Measurements from ENCODE around the gene HOXD3. TPM values are rescaled to one million over a fixed set of nuclear protein-coding genes. Genes with fewer than 3 reads are reported as not detected.

HOXD3 gene
- total RNA-seq, 2 donors from 2014 or later, result 0.73 to 1.1 TPM

DNA sequence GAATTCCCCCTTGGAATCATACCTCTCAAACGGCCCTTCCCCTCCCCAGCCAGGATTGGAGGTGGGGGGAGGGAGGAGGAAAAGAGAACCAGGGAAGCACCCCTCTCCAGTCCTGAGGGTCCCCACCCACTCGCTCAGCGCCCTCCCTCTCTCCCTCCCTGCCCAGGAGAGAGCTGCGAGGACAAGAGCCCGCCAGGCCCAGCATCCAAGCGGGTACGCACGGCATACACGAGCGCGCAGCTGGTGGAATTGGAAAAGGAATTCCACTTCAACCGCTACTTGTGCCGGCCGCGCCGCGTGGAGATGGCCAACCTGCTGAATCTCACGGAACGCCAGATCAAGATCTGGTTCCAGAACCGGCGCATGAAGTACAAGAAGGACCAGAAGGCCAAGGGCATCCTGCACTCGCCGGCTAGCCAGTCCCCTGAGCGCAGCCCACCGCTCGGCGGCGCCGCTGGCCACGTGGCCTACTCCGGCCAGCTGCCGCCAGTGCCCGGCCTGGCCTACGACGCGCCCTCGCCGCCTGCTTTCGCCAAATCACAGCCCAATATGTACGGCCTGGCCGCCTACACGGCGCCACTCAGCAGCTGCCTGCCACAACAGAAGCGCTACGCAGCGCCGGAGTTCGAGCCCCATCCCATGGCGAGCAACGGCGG, 14.4 kb downstream of the HOXD3 start:
- DNase-seq (no peak), ATAC-seq (peak in 1 of 2 donors; percentile 19)
- intact Hi-C loops (cut with DNase I), result no loop called here

DNA sequence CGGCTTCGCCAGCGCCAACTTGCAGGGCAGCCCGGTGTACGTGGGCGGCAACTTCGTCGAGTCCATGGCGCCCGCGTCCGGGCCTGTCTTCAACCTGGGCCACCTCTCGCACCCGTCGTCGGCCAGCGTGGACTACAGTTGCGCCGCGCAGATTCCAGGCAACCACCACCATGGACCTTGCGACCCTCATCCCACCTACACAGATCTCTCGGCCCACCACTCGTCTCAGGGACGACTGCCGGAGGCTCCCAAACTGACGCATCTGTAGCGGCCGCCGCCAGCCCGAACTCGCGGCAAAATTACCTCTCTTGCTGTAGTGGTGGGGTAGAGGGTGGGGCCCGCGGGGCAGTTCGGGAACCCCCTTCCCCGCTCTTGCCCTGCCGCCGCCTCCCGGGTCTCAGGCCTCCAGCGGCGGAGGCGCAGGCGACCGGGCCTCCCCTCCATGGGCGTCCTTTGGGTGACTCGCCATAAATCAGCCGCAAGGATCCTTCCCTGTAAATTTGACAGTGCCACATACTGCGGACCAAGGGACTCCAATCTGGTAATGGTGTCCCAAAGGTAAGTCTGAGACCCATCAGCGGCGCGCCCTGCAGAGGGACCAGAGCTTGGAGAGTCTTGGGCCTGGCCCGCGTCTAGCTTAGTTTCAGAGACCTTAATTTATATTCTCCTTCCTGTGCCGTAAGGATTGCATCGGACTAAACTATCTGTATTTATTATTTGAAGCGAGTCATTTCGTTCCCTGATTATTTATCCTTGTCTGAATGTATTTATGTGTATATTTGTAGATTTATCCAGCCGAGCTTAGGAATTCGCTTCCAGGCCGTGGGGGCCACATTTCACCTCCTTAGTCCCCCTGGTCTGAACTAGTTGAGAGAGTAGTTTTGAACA, 15.1 kb downstream of the HOXD3 start:
- intact Hi-C loops (cut with DNase I), result no loop called here
- ATAC-seq, result no peak
- DNase-seq, result no peak

DNA sequence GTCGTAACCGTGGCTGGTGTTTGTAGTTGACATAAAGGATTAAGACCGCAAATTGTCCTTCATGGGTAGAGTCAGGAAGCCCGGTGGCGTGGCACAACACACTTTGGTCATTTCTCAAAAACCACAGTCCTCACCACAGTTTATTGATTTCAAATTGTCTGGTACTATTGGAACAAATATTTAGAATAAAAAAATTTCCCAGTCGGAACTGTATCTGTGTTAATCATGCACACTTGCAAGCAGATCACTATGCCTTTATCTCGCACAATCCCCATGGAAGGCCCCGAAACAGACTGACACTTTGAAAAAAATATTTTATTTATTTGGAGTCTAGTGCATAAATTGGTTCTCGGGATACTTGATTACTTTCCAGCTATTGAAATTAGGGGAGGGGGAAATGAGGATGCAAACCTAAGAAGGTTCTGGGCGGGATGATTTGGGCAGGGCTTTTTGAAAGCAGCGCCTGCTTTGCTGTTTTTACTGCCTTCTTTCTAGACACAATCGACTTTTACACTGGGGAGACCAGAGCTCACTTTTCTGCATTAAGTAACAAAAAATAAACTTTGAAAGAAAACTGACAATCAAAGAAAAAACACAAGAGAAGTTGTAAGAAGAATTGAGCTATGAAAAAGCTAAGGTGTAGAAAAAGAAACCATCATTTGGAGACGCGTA, 15.9 kb downstream of the HOXD3 start:
- ATAC-seq (no peak), DNase-seq (no peak)
- intact Hi-C loops (cut with DNase I), result no loop called here

DNA sequence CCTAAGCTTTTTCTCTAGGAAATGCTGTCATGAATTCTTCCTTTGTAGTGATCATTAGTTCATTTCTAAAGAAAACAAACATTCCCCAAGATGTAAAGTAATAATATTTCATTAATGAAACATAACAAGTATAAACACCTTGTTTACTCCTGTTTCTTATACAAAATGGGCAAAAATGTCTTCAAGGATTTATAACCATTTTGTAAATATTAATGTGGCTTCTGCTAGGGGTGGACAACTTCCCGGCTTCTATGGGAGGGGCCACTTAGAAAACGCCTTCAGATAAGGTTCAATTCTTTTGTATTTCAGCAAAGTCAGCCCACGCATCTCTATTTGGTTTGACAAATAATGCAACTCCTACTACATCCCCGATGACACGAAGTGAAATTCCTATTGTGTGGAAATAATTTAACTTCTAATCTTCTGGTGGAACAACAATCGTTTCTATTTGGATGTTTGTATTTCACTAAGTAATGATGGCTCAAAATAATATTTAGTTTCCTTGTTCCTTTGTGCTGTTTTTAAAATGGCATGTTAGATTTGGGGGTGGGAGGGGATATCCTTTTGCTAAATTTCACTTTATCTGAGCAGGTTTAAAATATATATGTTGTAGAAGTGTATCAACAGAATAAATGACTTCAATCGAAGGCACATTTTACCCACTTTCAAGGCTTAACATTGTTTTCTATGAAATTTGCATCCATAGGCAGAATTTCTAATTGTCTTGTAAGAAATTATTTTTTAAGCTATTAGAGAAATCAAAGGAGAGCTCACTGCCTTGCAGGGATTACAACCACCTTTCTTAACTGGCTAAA, 16.7 kb downstream of the HOXD3 start:
- no peak for ATAC-seq
- intact Hi-C loops (cut with DNase I), result no loop called here
- DNase-seq, result no peak

DNA sequence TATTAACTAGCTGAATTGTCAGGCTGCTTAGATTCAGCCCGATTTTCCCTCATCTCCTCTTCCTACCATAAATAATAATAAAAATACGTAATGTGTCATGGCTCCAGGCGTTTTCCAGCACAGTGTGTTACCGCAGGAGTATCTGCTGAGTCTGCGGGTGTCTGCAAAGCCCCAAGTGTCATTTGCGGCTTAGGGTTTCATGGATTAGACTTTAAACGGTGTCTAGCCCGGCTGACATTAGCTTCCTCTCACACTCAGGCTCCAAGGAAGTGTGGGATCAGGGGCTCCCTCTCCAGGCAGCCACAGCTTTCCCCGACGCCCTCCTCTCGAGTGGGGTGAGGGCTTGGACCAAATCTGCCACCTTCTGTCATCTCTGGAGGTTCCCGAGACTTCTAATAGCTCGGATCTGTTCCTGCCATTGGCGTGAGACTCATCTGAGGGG, 17.3 kb downstream of the HOXD3 start:
- intact Hi-C loops (cut with DNase I), result no loop called here
- DNase-seq (no peak), ATAC-seq (no peak)

DNA sequence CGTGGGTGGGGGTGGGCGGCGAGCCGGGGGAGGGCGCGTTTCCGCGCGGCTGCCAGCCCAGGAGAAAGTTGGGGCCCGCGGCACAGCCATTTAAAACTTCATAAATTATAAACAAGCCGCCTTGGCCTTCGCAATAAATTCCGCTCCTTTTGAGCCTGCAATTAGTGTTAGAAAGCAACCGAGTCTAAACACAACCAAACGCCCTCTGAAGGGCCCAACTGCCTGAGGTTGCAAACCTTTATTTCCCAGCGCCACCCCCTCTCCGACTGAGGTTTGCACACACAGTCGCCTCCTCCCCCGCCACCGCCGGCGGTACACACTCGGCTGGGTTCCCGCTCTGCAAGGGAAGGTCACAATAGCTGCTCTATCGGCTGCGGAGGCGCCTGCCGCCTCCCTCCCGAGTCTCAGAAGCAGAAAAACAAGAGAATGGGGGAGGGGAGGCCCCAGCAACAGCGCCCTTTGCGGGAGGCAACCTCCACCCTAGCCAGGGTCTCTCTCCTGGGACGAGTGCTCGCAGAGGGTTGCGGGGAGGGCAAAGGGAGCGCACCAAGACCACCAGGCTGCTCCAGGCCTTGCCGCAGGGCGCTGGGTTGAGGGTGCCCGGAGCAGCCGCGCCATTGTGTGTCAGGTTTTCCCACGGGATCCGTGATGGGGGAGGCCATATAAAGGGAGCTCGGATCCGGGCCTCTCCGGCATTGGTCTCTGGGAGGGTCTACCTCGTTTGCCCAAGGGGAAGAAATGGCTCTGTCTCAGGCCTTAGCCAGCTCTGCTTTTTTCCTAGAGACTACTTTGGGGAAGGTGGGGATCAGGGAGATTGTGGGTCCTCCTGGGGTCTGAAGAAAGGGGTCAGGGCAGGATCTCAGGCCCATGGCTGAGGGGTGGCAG, 18.0 kb downstream of the HOXD3 start:
- intact Hi-C loops (cut with DNase I), result no loop called here
- ATAC-seq, result no peak

DNA sequence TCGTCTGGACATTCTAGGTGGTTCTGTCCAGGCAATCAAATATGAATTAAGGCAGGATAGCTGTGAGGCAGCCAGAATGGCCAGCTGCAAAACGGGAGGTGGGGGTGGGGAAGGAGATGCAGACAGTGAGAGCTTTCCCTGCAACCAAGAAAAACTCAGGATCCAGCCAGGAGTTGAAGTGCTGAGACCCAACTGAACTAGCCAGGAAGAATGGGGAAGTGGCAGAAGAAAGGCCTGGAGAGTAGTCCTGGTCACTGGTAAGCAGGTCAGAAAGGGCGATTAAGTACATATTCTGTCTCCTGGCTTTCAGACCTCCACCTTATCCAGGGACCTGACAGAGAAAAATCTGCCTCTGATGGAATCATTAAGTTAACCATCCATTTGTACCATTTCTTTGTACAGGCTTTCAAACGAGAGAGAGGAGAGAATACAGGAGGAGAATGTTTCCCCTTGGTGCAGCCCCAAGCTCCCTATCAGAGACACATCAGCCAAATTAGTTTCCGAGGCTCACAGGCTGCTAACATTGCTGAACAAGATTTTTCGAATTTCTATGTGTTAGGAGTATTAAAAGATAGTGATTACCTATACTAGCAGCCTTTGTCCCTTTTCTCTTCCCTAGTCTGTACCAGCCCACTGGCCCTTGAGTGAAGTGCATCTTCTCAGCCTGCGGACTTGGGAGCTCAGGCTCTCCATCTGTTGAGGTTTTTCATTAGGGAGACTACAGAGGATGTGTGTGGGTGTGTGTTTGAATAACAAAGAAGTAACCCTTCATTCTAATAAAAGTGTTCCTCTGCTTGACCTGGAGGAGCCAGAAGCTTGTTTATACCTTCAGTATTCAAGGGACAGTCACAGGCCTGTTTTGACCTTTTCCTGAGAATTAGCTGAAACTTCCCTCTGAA, 18.9 kb downstream of the HOXD3 start:
- intact Hi-C loops (cut with DNase I), result no loop called here
- no peak for ATAC-seq
- DNase-seq, result no peak

More for the DNA sequence above, 18.0 kb downstream of the HOXD3 start:
- DNase-seq, result no peak

DNA sequence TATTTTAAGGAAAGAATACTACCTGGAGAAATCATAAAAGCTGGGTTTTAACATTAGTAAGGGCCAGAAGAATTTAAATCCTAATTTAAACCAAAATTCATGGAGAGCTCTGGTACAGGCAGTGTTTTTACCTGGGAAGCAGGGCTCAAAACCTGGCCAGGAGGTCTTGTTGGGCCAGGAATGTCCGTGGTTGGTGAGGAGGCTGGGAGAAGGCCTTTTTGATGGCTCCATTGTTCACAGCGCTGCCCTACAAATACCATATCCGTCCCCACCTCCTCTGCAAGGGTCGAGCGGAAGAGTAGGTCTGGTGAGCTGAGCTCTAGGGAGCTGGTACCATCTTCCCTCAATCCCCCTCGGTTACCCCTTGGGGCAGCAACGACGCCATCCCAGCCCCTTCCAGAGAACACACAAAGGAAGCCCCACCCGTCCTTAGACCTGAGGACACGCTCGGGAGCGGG, 20.5 kb downstream of the HOXD3 start:
- intact Hi-C loops (cut with DNase I), result no loop called here
- no peak for DNase-seq
- peak in 1 of 2 donors; percentile 22 for ATAC-seq

DNA sequence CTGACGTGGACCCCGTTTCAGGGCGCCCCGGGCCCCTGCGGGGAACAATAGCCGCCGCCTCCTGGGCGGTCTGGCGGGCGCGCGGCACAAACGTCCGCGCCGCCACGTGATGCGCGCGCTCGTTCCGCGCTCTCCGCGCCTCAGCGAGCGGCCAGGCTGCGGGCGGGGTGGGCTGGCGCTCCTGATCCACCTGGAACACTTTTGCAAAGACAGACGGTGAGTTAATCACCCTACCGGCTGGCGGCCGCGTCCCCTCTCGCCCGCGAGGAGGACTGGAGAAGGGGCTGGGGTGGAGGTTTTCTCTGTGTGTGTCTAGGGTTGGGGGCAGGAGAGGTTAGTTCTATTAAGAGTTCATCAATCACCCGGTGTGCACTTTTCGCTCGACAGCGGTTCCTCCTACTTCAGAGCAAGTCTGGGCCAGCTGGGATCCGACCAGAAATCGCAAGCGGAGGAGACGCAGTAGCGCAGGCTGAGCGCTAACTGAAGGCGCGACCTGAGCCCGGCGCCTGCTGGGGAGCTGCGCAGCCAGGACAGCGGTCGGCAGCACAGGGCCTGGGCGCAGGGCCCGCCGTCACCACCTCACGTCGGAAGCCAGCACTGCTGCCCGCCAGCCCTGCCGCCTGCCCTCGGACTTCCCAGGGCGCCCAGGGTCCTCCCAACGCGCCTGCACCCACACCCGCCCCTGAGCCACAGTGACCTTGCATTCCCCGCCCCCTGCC, 21.1 kb downstream of the HOXD3 start:
- ATAC-seq, result peak in 1 of 2 donors; percentile 48
- intact Hi-C loops (cut with DNase I), result no loop called here

DNA sequence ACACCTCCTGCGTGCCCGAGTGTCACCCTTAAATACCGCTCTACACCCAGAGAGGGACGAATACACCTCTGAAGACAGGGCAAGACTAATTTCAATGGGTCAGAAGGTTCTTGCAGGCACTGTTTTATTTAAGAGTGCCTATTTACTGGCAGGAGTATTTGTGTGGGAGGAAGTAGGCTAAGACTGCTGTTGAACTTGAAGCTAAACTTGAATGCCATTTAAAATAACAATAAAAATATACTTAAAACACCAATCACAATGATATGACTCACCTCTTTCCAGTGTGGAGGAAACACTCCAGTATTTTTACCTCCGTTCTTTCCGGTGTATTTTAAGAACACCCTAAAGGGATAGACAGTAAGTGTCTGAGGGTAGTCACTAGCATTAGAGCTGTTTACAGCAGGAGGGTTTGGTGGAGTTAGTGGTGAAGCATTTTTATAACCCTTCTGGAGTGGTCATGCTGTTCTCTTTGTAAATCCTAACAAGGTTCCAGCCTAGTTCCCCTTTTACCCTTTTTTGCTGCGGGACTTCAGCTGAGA, 21.7 kb downstream of the HOXD3 start:
- ATAC-seq, result no peak
- intact Hi-C loops (cut with DNase I), result no loop called here
- no peak for DNase-seq

More for the DNA sequence above, 21.1 kb downstream of the HOXD3 start:
- DNase-seq, result no peak

DNA sequence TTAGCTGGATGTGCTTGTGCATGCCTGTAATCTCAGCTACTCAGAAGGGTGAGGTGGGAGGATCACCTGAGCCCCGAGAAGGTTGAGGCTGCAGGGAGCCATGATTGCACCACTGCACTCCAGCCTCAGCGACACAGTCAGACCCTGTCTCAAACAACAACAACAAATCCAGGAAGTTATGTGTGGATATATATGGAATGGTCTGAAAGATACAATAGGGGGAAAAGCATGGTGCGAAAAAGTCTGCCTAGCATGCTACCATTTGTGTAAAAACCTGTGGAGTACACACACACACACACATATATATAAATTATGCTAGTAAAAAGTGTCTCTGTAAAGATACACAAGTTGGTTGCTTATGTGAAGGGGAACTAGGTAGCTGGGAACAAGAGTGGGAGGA, 24.4 kb downstream of the HOXD3 start:
- intact Hi-C loops (cut with DNase I), result no loop called here
- no peak for ATAC-seq
- DNase-seq, result no peak

DNA sequence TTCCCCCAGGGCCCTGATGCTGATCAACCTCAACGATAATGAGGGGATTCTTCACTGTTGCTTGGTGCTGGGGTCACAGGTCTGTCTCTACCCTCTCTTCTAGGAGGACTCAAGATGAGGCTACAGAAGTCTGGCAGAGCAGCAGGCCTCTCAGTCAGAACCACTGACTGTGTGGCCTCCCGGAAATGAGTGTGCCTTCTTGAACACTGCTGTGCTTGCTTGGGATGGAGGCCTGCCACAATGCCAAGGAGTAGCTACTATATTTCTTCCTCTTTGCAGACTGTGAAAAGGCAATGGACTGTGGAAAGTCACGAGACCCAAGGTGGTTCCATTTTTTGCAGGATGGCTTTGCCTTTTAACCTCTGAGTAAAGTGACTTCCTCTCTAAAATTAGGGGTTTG, 25.6 kb downstream of the HOXD3 start:
- no peak for ATAC-seq
- intact Hi-C loops (cut with DNase I), result no loop called here
- no peak for DNase-seq

DNA sequence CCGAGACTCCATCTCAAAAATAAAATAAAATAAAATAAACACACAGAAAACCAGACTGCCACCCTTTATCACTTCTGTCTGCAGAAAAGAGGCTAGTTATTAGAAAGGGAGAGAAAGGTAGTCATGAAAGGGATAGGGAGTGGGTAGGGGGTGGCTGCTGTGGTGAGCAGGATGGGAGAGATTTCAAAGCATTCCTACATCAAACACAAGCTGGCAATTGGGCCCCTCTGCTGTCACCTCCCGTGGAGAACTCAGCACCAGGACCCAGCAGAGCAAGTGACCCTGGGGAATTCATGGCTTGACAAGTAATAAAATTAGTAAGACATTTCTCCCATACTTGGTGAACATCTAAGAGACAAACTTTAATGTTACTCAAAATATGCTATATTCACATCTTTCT, 27.6 kb downstream of the HOXD3 start:
- intact Hi-C loops (cut with DNase I), result no loop called here
- DNase-seq (no peak), ATAC-seq (no peak)

DNA sequence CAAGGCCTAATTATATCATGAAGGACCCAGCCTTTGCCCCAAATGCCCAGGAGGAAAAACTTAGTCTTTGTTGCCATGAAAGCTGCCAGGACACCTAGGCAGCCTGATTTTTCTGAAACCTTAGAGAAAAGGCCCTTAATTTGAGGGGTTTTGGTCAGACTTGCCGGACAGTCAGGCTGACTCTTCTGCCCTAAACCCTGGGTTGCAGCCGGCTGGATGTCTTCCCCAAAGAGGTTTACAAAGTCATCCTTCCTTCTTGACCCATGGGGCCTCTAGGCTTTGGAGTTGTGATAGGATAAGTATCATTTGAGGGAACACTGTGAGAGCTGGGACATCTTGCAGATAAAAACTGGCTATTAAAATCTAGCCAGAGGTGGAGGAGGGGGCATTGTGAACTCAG, 28.9 kb downstream of the HOXD3 start:
- intact Hi-C loops (cut with DNase I), result no loop called here
- DNase-seq (no peak), ATAC-seq (no peak)

DNA sequence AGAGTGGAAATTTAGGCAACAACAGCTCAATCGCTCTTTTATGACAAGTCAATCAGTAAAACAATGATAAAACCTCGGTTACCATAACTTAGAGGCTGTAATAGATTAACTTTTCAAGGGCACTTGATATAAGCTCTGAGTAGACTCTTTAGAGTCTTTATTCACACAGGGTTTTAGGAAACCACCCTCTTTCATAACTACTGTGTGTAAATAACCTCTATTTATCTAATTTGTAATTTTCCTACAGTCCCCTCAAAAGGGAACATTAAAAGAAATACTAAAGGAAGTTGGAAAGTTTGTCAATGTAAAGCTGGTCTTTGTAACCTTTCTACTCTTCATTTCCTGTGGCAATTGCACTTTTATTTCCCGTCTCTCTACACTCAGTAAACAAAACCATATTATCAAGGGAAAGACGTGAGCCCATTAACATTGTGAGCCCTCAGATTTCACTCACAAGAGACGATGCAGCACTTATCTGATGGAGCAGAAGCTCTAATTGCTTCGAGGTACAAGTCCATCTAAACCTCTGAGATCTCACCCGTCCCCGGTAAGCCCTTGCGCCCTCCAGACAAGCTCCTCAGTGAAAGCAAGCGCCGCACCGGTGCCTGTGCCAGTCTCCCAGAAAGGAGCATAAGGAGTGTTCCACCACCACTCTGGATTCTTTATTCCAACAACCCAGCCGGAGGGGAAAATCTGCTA, 30.2 kb downstream of the HOXD3 start:
- DNase-seq (no peak), ATAC-seq (no peak)
- intact Hi-C loops (cut with DNase I), result no loop called here

Measured in left cardiac atrium (tissue), 4 donors.